ENCODE results near the gene ITM2B.
"Not testable (repeated sequence)": the region's sequence is repeated elsewhere in the genome, so short reads cannot be mapped to it uniquely, and the experiment has no call there.

Gene ITM2B

GRCh38 chr13:48233889-48234488, 983 bp downstream of the ITM2B start:
- peak; percentile 74 for DNase-seq (ENCODE audit: low read depth, low spot score)
- no peak for TF ChIP-seq CTCF (IDR thresholded peaks at IDR 0.05; ENCODE audit: low read depth, low read length)
- in situ Hi-C loops (cut with HindIII; ENCODE audit: low sequenced_read_pairs), result no loop called here
- peak overlapping the region; percentile 79 for H3K4me3 ChIP-seq (ENCODE audit: low read depth, low read length)

DNA sequence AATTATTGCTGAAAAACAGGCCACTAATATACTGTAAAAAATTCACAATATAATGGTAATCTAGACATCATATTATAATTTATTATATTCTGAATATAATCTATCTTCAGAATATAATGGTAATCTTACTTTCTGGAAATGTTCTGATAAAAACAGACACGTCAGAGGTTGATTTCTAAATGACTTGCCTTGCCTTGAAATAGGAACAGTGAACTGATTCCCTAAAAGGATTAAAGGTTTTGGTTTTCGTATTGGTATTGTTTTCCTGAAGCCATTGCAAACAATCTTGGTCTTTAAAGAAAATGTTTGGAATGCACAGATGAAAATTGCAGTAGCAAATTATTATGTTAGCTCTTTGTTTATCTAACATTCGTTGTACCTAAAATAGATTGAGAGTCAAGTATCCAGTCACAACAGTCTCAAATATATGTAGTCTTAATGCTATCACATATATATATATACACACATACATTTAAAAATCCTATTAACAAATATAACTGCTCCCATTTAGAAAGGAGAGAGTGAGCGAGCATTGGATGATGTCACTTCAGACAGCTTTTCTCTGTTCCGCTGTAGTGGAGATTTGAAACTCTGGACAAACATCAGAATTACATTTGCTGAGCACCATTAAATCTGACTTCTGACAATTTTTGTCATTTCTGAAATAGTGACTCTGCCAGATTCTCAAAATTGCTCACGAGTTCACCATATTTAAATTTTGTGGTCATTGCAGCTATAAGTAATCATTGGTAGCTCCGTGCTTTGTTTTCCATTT, 1.7 kb downstream of the ITM2B start:
- peak overlapping the region; percentile 79 for H3K4me3 ChIP-seq (ENCODE audit: low read depth, low read length)
- in situ Hi-C loops (cut with HindIII; ENCODE audit: low sequenced_read_pairs), result no loop called here
- TF ChIP-seq CTCF (IDR thresholded peaks at IDR 0.05; ENCODE audit: low read depth, low read length), result no peak
- DNase-seq (ENCODE audit: low read depth, low spot score), result peak; percentile 45

DNA sequence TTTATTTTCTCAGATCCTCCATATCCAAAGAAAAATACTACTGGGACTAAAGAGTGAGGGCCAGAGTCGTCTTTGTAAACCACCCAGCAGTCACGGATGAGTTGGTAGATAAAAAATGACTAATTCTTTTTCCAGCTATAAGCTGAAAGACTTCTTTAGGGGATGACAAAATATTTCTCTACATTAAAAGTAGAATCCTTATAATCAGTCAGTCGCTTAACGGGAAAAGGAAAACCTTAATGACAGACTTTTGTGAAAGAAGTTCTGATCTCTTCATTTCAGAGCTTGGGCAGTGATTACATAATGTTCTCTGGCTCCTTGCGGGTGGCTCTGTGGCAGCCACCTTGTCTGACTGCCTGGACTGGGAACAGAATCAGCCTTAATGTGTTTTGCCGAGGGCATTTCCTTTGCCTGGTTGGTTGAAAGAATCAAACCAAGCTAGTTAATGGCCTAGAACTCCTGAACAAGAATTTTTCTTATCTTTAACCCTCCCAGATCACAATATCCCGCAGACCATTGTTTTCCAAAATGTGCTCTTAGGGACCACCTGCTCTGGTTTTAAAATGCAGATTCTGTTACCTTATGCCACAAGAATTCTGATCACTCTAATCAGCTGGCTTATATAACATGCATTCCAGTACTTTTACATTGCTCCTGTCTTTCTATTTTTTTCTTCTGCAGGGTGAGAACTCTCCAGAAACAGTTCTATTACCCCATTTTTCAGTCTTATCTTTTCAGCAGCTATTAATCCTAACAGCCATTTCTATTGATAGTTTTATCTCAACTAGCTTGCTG, 2.5 kb downstream of the ITM2B start:
- no peak for TF ChIP-seq CTCF (IDR thresholded peaks at IDR 0.05; ENCODE audit: low read depth, low read length)
- peak; percentile 44 for DNase-seq (ENCODE audit: low read depth, low spot score)
- H3K4me3 ChIP-seq (ENCODE audit: low read depth, low read length), result peak overlapping the region; percentile 79
- in situ Hi-C loops (cut with HindIII; ENCODE audit: low sequenced_read_pairs), result no loop called here

- DNase-seq (ENCODE audit: low read depth, low spot score), result no peak
- no peak overlapping the region for H3K4me3 ChIP-seq (ENCODE audit: low read depth, low read length)
- TF ChIP-seq CTCF (IDR thresholded peaks at IDR 0.05; ENCODE audit: low read depth, low read length), result no peak
- in situ Hi-C loops (cut with HindIII; ENCODE audit: low sequenced_read_pairs), result no loop called here
Measured at GRCh38 chr13:48236528-48237353, 3.7 kb downstream of the ITM2B start.

DNA sequence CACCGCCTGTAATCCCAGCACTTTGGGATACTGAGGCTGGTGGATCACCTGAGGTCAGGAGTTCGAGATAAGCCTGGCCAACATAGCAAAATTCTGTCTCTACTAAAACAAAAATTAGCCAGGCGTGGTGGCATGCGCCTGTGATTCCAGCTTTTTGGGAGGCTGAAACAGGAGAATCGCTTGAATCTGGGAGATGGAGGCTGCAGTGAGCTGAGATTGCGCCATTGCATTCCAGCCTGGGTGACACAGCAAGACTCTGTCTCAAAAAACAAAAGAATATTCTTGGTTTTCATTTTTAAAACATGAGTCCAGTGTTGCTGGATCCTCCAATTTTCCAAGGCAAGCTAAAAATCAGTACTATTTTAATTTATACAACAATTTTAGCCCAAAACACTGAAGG, 6.4 kb downstream of the ITM2B start:
- DNase-seq (ENCODE audit: low read depth, low spot score); H3K4me3 ChIP-seq (ENCODE audit: low read depth, low read length); in situ Hi-C loops (cut with HindIII; ENCODE audit: low sequenced_read_pairs): not testable (repeated sequence)

DNA sequence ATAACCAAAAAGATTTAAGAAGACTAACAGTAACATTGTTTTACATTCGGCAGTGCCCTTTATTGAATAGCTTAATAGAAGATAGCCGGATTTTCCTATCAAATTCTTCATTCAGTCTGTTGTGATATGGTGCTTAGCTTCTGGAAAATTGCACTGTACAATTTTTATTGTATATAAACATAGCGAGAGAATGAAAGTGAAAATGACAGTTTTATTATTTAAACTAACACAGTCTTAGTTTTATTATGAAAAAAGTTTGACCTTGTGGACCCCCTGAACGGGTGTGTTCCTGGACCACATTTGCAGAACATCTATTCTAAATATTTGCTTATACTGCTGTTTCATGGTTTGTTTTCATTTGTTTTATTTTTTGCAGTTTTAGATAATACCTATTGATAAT, 8.6 kb downstream of the ITM2B start:
- DNase-seq (ENCODE audit: low read depth, low spot score), result no peak
- H3K4me3 ChIP-seq (ENCODE audit: low read depth, low read length), result no peak overlapping the region
- in situ Hi-C loops (cut with HindIII; ENCODE audit: low sequenced_read_pairs), result no loop called here
- TF ChIP-seq CTCF (IDR thresholded peaks at IDR 0.05; ENCODE audit: low read depth, low read length), result no peak
